Sciatic nerve (tissue), 2 donors: ENCODE measurements around the gene SMAD1. TPM values are rescaled to one million over a fixed set of nuclear protein-coding genes. Genes with fewer than 3 reads are reported as not detected.

Experiments
- ATAC-seq: fragments of 200-7000 bp; cut with Tn5 transposase; one replicate; pipeline ENCODE4 v1.9.1; 2020; ENCODE audit warnings: mild to moderate bottlenecking, moderate library complexity
- DNase-seq: peaks from one replicate; pipeline ENCODE4 v3.0.0-alpha.2; 2020; ENCODE audit warnings: low spot score
- intact Hi-C: fragments of 100-400 bp; cut with DNase I; formaldehyde crosslinking; loops from one replicate; pipeline ENCODE4 v1.14.2; 2022
- total RNA-seq: library from RNA; stranded (reverse); fragmentation: NEBNext Ultra II Directional; extraction: Animal tissue kit (Norgen Biotek cat#: 25700); gene quantifications from one replicate; pipeline ENCODE4 v1.2.1, GENCODE V29; 2021
- donor health status: DM: no; HTN: no; CAD: no.
- donor health status: DM: no; HTN: no; CAD: no.

Gene SMAD1
- total RNA-seq: 37.4 TPM

- peak; percentile 95 for ATAC-seq
- intact Hi-C loops: no loop called here
- DNase-seq: peak; percentile 89
Observed at GRCh38 chr4:145481164-145481941, at the start of gene SMAD1. Gene SMAD1 (plus strand): TSS chr4:145481853. CDS start chr4:145514614, 32,761 bp downstream.

DNA sequence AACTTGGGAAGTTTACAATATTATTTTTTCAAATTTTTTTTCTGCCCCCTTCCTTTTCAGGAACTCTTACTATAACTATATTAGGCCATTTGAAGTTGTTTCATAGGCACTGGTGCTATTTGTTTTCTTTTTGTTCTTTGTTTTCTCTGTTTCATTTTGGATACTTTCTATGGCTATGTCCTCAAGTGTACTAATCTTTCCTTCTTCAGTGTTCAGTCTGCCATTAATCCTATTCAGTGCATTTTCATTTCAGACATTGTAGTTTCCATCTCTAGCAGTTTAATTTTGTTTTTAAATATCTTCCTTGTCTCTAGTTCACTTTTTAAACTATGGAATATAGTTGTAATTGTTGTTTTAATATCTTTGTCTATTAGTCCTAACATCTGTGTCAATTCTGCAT is 48.0 kb upstream of the SMAD1 start:
- intact Hi-C loops: no loop called here
- ATAC-seq (no peak), DNase-seq (no peak)

GRCh38 chr4:145435646-145436045 is 46.0 kb upstream of the SMAD1 start:
- intact Hi-C loops: no loop called here
- DNase-seq (no peak), ATAC-seq (no peak)

DNA sequence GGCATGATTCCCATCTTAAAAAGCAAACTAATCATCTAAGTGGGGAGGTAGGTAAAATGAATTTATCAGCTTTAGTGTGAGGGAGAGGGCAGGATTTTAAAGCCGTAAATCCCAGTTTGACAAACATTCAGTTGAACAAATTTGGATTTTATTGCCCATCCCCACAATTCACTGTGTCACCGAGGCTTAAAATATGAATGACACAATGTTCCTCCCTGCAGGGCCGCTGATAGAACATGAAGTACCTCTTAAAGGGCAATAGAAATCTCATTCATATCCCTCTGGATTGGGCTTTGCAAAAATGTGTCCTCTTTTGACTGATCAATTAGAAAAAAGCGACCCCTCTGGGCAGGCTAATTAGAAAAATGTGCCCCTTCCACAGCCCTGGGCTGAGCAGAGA is 45.5 kb upstream of the SMAD1 start:
- ATAC-seq: no peak
- intact Hi-C loops: no loop called here
- DNase-seq: no peak

DNA sequence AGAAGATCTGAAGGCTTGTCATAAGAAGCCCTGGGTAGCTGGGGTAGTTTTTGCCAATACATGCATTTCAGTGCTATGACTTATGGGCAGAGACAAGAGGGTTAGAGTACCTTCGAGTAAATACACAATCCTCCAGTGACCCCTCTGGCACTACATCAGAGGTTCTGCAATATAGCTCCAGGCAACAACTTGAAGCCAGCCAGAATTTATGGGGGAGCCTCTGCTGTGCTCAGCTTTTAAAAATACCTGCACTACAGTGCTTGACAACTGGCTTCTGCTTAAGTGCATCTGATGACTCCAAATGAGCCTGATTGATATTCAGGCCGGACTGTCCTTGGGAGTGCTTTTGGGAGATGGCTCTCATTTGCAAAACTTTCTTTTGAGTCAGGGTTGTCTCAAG is 44.9 kb upstream of the SMAD1 start:
- ATAC-seq (no peak), DNase-seq (no peak)
- intact Hi-C loops: no loop called here

- DNase-seq (no peak), ATAC-seq (no peak)
- intact Hi-C loops: no loop called here
Observed at GRCh38 chr4:145437466-145437865, 44.2 kb upstream of the SMAD1 start.

- DNase-seq: no peak
- ATAC-seq: no peak
- intact Hi-C loops: no loop called here
Observed at GRCh38 chr4:145438298-145438697, 43.4 kb upstream of the SMAD1 start.

DNA sequence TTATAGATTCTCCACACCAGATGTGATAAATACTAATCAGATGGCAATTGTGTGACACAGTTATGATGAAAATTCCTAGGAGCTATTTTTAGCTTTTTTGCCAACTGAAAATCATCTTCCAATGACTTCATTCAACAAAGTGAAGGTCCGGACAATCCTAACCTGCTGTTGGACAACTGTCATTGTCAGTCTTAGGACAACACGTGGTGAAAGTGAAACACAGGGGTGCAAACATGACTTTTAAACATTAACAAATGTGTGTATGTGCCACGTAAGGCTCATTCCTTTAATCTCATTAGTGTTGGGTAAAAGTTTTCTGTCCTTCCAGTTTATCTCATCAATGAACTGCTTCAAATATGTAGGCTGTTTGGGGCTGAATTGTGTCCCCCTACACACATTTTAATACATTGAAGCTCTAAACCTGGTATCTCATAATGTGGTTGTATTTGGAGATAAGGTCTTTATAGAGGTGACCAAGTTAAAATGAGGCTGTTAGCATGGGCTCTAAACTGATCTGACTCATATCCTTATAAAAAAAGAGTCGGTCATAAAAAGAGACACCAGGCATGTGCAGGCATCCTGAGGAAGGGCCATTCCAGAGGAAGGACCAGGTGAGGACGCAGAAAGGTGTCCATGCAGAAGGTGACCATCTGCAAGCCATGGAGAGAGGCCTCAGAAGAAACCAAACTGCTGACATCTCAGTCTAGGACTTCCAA is 41.2 kb upstream of the SMAD1 start:
- DNase-seq: no peak
- ATAC-seq: no peak
- intact Hi-C loops: no loop called here

- ATAC-seq: no peak
- intact Hi-C loops: no loop called here
- no peak for DNase-seq
Observed at GRCh38 chr4:145446184-145446583, 35.5 kb upstream of the SMAD1 start.

DNA sequence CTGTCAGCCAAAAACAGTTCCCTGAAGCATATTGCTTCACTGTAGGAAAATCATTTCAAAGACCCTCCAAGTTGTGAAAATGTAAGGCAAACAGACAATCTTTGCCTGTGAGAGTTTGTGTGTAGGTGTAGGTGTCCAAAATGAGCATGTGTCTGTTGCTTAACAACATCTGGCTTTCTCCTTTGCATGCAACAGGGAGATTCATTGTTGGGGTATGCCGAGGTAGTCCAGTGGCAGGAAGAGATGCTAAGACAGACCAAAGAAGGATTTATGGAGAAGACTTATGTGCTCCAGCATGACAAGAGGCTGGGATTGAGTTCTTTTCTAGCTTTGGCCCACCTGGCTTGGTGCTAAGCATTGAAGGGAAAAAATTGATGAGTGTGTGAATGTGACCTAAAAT is 29.8 kb upstream of the SMAD1 start:
- ATAC-seq (no peak), DNase-seq (no peak)
- intact Hi-C loops: no loop called here

GRCh38 chr4:145452447-145453162 is 29.0 kb upstream of the SMAD1 start:
- ATAC-seq: no peak
- no peak for DNase-seq
- intact Hi-C loops: no loop called here

- no peak for DNase-seq
- no peak for ATAC-seq
- intact Hi-C loops: no loop called here
Observed at GRCh38 chr4:145453163-145453520, 28.5 kb upstream of the SMAD1 start.

- intact Hi-C loops: no loop called here
- no peak for DNase-seq
- ATAC-seq: no peak
Observed at GRCh38 chr4:145473203-145473602, 8.4 kb upstream of the SMAD1 start.

- intact Hi-C loops: no loop called here
- ATAC-seq: no peak
- DNase-seq: no peak
Observed at GRCh38 chr4:145480257-145480656, 1.4 kb upstream of the SMAD1 start.

GRCh38 chr4:145481942-145482208 is 222 bp downstream of the SMAD1 start:
- no peak for ATAC-seq
- intact Hi-C loops: no loop called here
- no peak for DNase-seq

DNA sequence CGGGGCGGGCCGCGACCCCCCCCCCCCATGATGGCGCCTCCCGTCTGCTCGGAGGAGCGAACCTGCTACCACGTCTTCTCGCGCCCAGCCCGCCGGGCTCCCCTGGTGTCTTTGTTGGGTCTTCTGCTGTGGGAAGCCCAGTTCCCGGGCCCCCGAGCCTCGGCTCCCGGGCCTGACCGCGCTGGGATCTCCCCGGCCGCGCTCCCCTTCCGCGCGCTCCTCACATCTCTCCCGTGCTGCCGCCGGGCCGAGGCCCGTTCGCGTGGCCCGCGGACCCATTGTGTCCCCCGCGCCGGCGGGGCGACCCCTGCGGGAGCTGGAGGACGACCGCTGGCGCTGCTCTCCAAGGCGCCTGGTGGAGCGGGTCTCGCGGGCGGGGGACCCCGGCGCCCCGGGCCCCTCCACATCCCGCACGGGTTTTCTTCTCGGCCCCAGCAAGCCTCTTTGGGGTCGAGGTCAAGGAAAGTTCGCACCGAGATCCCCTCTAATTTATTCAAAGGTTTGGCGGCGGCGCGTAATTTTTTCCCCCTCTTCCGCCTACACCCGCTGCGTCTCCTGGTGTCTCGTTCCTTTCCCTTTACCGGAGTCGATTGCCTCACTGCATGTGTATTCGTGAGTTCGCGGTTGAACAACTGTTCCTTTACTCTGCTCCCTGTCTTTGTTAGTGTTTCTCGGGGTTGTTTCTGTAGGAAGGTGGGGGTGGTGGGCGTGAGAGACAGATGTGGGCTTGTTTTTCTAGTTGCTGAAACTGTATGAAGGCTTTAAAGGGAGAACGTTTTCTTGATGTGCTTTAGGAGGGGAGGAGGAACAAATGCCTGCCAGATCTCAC is 770 bp downstream of the SMAD1 start:
- intact Hi-C loops: no loop called here
- ATAC-seq (peak; percentile 73), DNase-seq (peak; percentile 69)

DNA sequence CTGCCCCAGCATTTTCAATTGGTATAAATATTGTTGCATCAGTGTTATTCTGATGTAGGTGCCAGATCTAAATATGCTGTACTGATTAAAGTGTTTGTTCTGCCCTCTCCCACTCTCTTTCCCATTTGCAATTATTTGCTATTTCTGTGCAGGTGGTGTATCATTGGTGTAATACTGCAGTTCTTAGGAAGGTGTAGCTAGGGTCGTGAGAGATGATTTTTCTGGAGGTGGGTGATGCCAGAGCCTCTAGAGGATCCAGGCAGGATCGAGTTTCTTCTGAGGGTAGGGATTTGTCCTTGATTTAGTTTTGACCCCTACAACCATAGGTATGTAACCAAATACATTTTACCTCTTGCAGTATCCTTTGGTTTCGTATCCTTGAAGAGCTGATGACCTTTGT is 1.9 kb downstream of the SMAD1 start:
- DNase-seq (no peak), ATAC-seq (no peak)
- intact Hi-C loops: no loop called here

- DNase-seq (no peak), ATAC-seq (no peak)
- intact Hi-C loops: no loop called here
Observed at GRCh38 chr4:145484225-145484846, 2.7 kb downstream of the SMAD1 start.

DNA sequence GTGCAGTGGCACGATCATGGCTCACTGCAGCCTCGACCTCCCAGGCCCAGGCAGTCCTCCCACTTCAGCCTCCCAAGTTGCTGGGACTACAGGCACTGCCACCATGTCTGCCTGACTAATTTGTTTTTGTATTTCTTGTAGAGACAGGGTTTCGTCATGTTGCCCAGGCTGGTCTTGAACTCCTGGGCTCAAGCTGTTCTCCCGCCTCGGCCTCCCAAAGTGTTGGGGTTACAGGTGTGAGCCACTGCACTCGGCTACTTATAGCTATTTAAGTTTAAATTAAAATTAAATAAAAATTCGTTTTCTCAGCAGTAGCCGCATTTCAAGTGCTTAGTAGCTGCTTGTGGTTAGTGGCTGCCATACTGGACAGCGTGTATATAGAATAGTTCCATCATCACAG is 3.5 kb downstream of the SMAD1 start:
- intact Hi-C loops: no loop called here
- DNase-seq (no peak), ATAC-seq (no peak)
